Measurements from ENCODE around the gene TMEM11.

The TMEM11 gene

GRCh38 chr17:21241564-21241963 lies 27.6 kb upstream of the TMEM11 start:
- Histone ChIP-seq H3K9me3 (ENCODE audit: control extremely low read depth in 1 of 5, control insufficient read depth in 4 of 5, insufficient read depth in 2 of 5, low read depth in 1 of 5, low read length in 4 of 5) (no peaks in the 10 kb centered on the region), H3K27me3 (replicated peaks in 2 of 5; ENCODE audit: control insufficient read depth in 4 of 5, insufficient read depth in 5 of 5, low read length in 4 of 5) (no peaks in the 10 kb centered on the region), H3K4me3 (ENCODE audit: control insufficient read depth in 1 of 7, extremely low read depth in 1 of 7, insufficient read depth in 4 of 7, low read depth in 2 of 7, low read length in 6 of 7) (no peak overlapping the region), H3K36me3 (ENCODE audit: control insufficient read depth in 4 of 4, insufficient read depth in 4 of 4, low read length in 3 of 4) (peaks cover 0 to 6% (median 2%) of the 10 kb centered on the region in 4 experiments), H3K4me1 (ENCODE audit: control extremely low read depth in 1 of 4, control insufficient read depth in 4 of 4, insufficient read depth in 4 of 4, low read length in 3 of 4) (peaks cover 0 to 7% (median 2%) of the 10 kb centered on the region in 4 experiments), H3K27ac (ENCODE audit: insufficient read depth in 1 of 2, low read depth in 1 of 2, low read length in 2 of 2, poor library complexity in 1 of 2, severe bottlenecking in 2 of 2) (no peak overlapping the region)
- ChIA-PET CTCF (interaction anchor here (0.9 to 3.9 kb wide), 3 partner anchors 8 to 114 kb away, joined by 4 to 16 read pairs (median 4); no protein-coding TSS in a partner anchor), POLR2A (no interaction called here)
- DNase-seq, result no peak
- 96% methylated on average over 11 of the region's 11 CpGs for WGBS (ENCODE audit: insufficient coverage)

GRCh38 chr17:21240369-21241055 lies 26.6 kb upstream of the TMEM11 start:
- peaks cover 0 to 3% (median under 1%) of the 10 kb centered on the region in 4 experiments for H3K4me1 ChIP-seq (ENCODE audit: control extremely low read depth in 1 of 4, control insufficient read depth in 4 of 4, insufficient read depth in 4 of 4, low read length in 3 of 4)
- H3K27me3 ChIP-seq (replicated peaks in 2 of 5; ENCODE audit: control insufficient read depth in 4 of 5, insufficient read depth in 5 of 5, low read length in 4 of 5), result no peaks in the 10 kb centered on the region
- no peak for DNase-seq
- peaks cover 0 to 6% (median 2%) of the 10 kb centered on the region in 4 experiments for H3K36me3 ChIP-seq (ENCODE audit: control insufficient read depth in 4 of 4, insufficient read depth in 4 of 4, low read length in 3 of 4)
- peak overlapping the region in 1 of 7 experiments; percentile 4 for H3K4me3 ChIP-seq (ENCODE audit: control insufficient read depth in 1 of 7, extremely low read depth in 1 of 7, insufficient read depth in 4 of 7, low read depth in 2 of 7, low read length in 6 of 7)
- ChIA-PET CTCF (interaction anchor here (0.5 to 3.9 kb wide), 4 partner anchors 9 to 122 kb away, joined by 3 to 16 read pairs (median 4); no protein-coding TSS in a partner anchor), POLR2A (no interaction called here)
- no peaks in the 10 kb centered on the region for H3K9me3 ChIP-seq (ENCODE audit: control extremely low read depth in 1 of 5, control insufficient read depth in 4 of 5, insufficient read depth in 2 of 5, low read depth in 1 of 5, low read length in 4 of 5)
- H3K27ac ChIP-seq (ENCODE audit: insufficient read depth in 1 of 2, low read depth in 1 of 2, low read length in 2 of 2, poor library complexity in 1 of 2, severe bottlenecking in 2 of 2), result no peak overlapping the region
- 87% methylated on average over 22 of the region's 25 CpGs for WGBS (ENCODE audit: insufficient coverage)

- Histone ChIP-seq H3K9me3 (ENCODE audit: control extremely low read depth in 1 of 5, control insufficient read depth in 4 of 5, insufficient read depth in 2 of 5, low read depth in 1 of 5, low read length in 4 of 5) (no peaks in the 10 kb centered on the region), H3K36me3 (ENCODE audit: control insufficient read depth in 4 of 4, insufficient read depth in 4 of 4, low read length in 3 of 4) (peaks cover 0 to 6% (median 2%) of the 10 kb centered on the region in 4 experiments), H3K27me3 (replicated peaks in 2 of 5; ENCODE audit: control insufficient read depth in 4 of 5, insufficient read depth in 5 of 5, low read length in 4 of 5) (no peaks in the 10 kb centered on the region), H3K4me1 (ENCODE audit: control extremely low read depth in 1 of 4, control insufficient read depth in 4 of 4, insufficient read depth in 4 of 4, low read length in 3 of 4) (no peaks in the 10 kb centered on the region), H3K4me3 (ENCODE audit: control insufficient read depth in 1 of 7, extremely low read depth in 1 of 7, insufficient read depth in 4 of 7, low read depth in 2 of 7, low read length in 6 of 7) (no peak overlapping the region), H3K27ac (ENCODE audit: insufficient read depth in 1 of 2, low read depth in 1 of 2, low read length in 2 of 2, poor library complexity in 1 of 2, severe bottlenecking in 2 of 2) (no peak overlapping the region)
- DNase-seq, result peak; percentile 23 to 42 (median 39)
- CTCF ChIA-PET, result interaction anchor here (0.5 to 3.9 kb wide), 7 partner anchors 10 to 123 kb away, joined by 3 to 16 read pairs (median 3); no protein-coding TSS in a partner anchor
- POLR2A ChIA-PET, result no interaction called here
- 92% methylated on average over 12 of the region's 12 CpGs for WGBS (ENCODE audit: insufficient coverage)
Measured at GRCh38 chr17:21239680-21240368, 25.9 kb upstream of the TMEM11 start.

GRCh38 chr17:21235921-21236320 lies 22.0 kb upstream of the TMEM11 start:
- WGBS (ENCODE audit: insufficient coverage), result 86% methylated on average over 1 of the region's 1 CpG
- peaks cover 0 to 7% (median 0%) of the 10 kb centered on the region in 5 experiments for H3K9me3 ChIP-seq (ENCODE audit: control extremely low read depth in 1 of 5, control insufficient read depth in 4 of 5, insufficient read depth in 2 of 5, low read depth in 1 of 5, low read length in 4 of 5)
- no peak overlapping the region for H3K4me3 ChIP-seq (ENCODE audit: control insufficient read depth in 1 of 7, extremely low read depth in 1 of 7, insufficient read depth in 4 of 7, low read depth in 2 of 7, low read length in 6 of 7)
- ChIA-PET POLR2A (no interaction called here), CTCF (no interaction called here)
- H3K27ac ChIP-seq (ENCODE audit: insufficient read depth in 1 of 2, low read depth in 1 of 2, low read length in 2 of 2, poor library complexity in 1 of 2, severe bottlenecking in 2 of 2), result no peak overlapping the region
- no peaks in the 10 kb centered on the region for H3K36me3 ChIP-seq (ENCODE audit: control insufficient read depth in 4 of 4, insufficient read depth in 4 of 4, low read length in 3 of 4)
- no peak for DNase-seq
- no peaks in the 10 kb centered on the region for H3K4me1 ChIP-seq (ENCODE audit: control extremely low read depth in 1 of 4, control insufficient read depth in 4 of 4, insufficient read depth in 4 of 4, low read length in 3 of 4)
- no peaks in the 10 kb centered on the region for H3K27me3 ChIP-seq (replicated peaks in 2 of 5; ENCODE audit: control insufficient read depth in 4 of 5, insufficient read depth in 5 of 5, low read length in 4 of 5)

GRCh38 chr17:21233581-21234347 lies 19.8 kb upstream of the TMEM11 start:
- WGBS (ENCODE audit: insufficient coverage), result 92% methylated on average over 7 of the region's 7 CpGs
- H3K9me3 ChIP-seq (ENCODE audit: control extremely low read depth in 1 of 5, control insufficient read depth in 4 of 5, insufficient read depth in 2 of 5, low read depth in 1 of 5, low read length in 4 of 5), result peaks cover 0 to 7% (median 0%) of the 10 kb centered on the region in 5 experiments
- no peaks in the 10 kb centered on the region for H3K27me3 ChIP-seq (replicated peaks in 2 of 5; ENCODE audit: control insufficient read depth in 4 of 5, insufficient read depth in 5 of 5, low read length in 4 of 5)
- POLR2A ChIA-PET, result no interaction called here
- H3K4me3 ChIP-seq (ENCODE audit: control insufficient read depth in 1 of 7, extremely low read depth in 1 of 7, insufficient read depth in 4 of 7, low read depth in 2 of 7, low read length in 6 of 7), result no peak overlapping the region
- no peak for DNase-seq
- no peaks in the 10 kb centered on the region for H3K36me3 ChIP-seq (ENCODE audit: control insufficient read depth in 4 of 4, insufficient read depth in 4 of 4, low read length in 3 of 4)
- CTCF ChIA-PET, result no interaction called here
- no peaks in the 10 kb centered on the region for H3K4me1 ChIP-seq (ENCODE audit: control extremely low read depth in 1 of 4, control insufficient read depth in 4 of 4, insufficient read depth in 4 of 4, low read length in 3 of 4)
- H3K27ac ChIP-seq (ENCODE audit: insufficient read depth in 1 of 2, low read depth in 1 of 2, low read length in 2 of 2, poor library complexity in 1 of 2, severe bottlenecking in 2 of 2), result no peak overlapping the region

GRCh38 chr17:21232033-21232749 lies 18.2 kb upstream of the TMEM11 start:
- Histone ChIP-seq H3K4me1 (ENCODE audit: control extremely low read depth in 1 of 4, control insufficient read depth in 4 of 4, insufficient read depth in 4 of 4, low read length in 3 of 4) (no peaks in the 10 kb centered on the region), H3K27ac (ENCODE audit: insufficient read depth in 1 of 2, low read depth in 1 of 2, low read length in 2 of 2, poor library complexity in 1 of 2, severe bottlenecking in 2 of 2) (no peak overlapping the region), H3K9me3 (ENCODE audit: control extremely low read depth in 1 of 5, control insufficient read depth in 4 of 5, insufficient read depth in 2 of 5, low read depth in 1 of 5, low read length in 4 of 5) (peaks cover 0 to 7% (median 0%) of the 10 kb centered on the region in 5 experiments), H3K27me3 (replicated peaks in 2 of 5; ENCODE audit: control insufficient read depth in 4 of 5, insufficient read depth in 5 of 5, low read length in 4 of 5) (no peaks in the 10 kb centered on the region), H3K36me3 (ENCODE audit: control insufficient read depth in 4 of 4, insufficient read depth in 4 of 4, low read length in 3 of 4) (no peaks in the 10 kb centered on the region), H3K4me3 (ENCODE audit: control insufficient read depth in 1 of 7, extremely low read depth in 1 of 7, insufficient read depth in 4 of 7, low read depth in 2 of 7, low read length in 6 of 7) (no peak overlapping the region)
- 98% methylated on average over 4 of the region's 4 CpGs for WGBS (ENCODE audit: insufficient coverage)
- ChIA-PET POLR2A (no interaction called here), CTCF (no interaction called here)
- no peak for DNase-seq
